GM19324 (cell line): Measurements from ENCODE around the gene PLA2G12B.

Source experiments
- ATAC-seq: cut with Tn5 transposase; IDR thresholded peaks from one replicate; pipeline ENCODE4 v1.9.1; 2021; ENCODE audit warnings: mild to moderate bottlenecking, moderate library complexity; ENCODE audit not compliant: unreplicated experiment, low FRiP score

PLA2G12B gene

GRCh38 chr10:72895236-72895850 lies 59.3 kb downstream of the PLA2G12B start:
- no peak for ATAC-seq

GRCh38 chr10:72893136-72893798 lies 61.3 kb downstream of the PLA2G12B start, which contains the start of gene OIT3:
OIT3 (plus strand) TSS chr10:72893739; CDS start chr10:72893799, 60 bp downstream.
- ATAC-seq, result no peak

- no peak for ATAC-seq
Observed at GRCh38 chr10:72890086-72890485, 64.5 kb downstream of the PLA2G12B start.

- ATAC-seq, result no peak
Observed at GRCh38 chr10:72889391-72889831, 65.2 kb downstream of the PLA2G12B start.

DNA sequence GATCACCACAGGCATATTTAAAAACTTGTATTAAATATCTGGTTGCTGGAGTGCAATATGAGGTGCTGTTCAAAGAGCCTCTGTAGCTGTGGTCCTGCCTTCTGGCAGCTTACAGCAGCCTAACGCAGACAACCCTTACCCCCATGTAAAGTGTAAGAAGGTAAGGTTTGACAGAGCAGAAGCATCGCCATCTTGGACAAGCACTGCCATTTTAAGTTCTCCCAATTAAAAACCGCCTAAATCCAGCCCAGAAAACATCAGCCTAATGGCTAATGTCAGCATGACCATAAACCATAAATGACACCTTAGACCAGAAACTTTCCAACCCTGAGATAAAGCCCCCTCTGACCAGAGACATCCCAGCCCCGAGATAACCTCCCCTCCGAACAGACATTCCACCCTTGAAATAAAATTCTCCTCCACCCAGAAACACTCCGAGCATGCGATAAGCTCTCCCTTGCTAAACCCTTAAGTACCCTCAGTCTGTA lies 66.4 kb downstream of the PLA2G12B start:
- ATAC-seq, result no peak

DNA sequence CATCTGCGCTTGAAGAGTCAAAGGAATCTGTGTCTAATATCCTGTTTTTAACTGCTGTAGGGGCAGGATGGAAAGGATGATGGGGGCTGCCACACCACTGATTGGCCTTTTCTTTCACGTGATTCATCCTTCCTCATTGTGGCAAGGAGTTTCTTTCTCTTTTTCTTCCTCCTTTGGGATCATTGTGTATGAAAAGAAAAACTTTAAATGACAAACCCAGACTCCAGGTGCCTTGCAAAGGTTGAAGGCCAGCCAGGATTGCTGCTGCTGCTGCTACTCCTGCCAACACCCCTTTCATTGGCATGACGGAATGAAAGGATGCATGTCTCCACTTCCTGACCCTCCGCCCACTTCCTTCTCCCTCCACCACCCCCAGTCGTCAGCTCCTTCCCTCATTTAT lies 67.6 kb downstream of the PLA2G12B start:
- no peak for ATAC-seq

DNA sequence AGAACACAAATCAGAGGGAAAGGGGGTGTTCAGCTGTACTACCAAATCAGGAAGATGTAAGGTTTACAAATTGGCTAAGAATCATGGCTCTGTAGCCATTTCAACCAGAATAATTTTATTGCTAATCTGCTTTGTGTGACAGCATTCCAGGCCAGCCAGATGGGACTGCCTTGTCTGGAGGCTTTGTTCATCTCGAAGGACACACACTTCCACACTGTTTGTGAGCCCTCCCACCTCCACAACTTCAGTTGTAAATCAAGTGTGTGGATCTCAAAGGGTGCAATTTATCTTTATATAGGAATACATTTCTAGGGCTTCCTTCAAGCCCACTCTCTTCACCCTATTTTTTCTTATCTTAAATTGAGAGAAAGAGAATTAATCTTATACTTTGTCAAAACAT lies 68.0 kb downstream of the PLA2G12B start:
- ATAC-seq, result no peak

DNA sequence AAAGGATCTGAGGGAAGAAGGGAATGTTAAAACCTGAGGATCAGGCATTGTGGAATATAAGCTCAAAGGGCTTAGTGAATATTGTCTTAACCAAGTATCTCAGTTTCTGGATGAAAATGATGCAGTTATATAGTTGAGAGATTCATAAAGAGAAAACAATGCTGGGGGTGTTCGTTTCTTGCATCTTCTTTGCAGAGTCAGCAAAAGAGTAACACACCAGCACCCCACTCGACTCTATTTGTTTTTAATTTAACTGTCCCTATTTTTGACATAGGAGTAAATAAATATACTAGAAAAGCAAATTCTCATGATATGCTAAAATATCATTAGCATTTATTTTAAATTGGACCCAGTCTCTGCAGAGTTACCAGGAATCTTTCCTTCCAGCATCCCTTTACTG lies 68.7 kb downstream of the PLA2G12B start:
- ATAC-seq, result no peak
